Activated B cell treated with CpG ODN at 0.5 μM for 24 hours (primary cell): ENCODE data around the gene HPCA. TPM values are rescaled to one million over a fixed set of nuclear protein-coding genes. Genes with fewer than 3 reads are reported as not detected.

Experiments
- ATAC-seq: fragments of 200-7000 bp; cut with Tn5 transposase; one replicate; pipeline ENCODE4 v1.10.0; 2021; ENCODE audit warnings: low read depth, mild to moderate bottlenecking, moderate library complexity
- CTCF ChIA-PET: fragments of 350-600 bp; sonication (Branson Sonifier 250); formaldehyde crosslinking; loops from one replicate; lab custom pipeline; 2021; ENCODE audit warnings: antibody characterized with exemption; lab: Charles Lee
- POLR2A ChIA-PET: fragments of 350-600 bp; sonication (Branson Sonifier 250); formaldehyde crosslinking; loops from one replicate; lab custom pipeline; 2021; ENCODE audit warnings: antibody characterized with exemption; lab: Charles Lee
- DNase-seq: peaks from one replicate; pipeline ENCODE4 v3.0.0; 2022
- H3K27ac Mint-ChIP-seq: one replicate; pipeline ENCODE4 v1.8.0; 2020; ENCODE audit warnings: mixed read lengths
- H3K27me3 Mint-ChIP-seq: one replicate; pipeline ENCODE4 v1.8.0; 2021; ENCODE audit warnings: mixed read lengths
- H3K36me3 Mint-ChIP-seq: one replicate; pipeline ENCODE4 v1.8.0; 2021; ENCODE audit warnings: low read depth, mixed read lengths
- H3K4me1 Mint-ChIP-seq: one replicate; pipeline ENCODE4 v1.8.0; 2021; ENCODE audit warnings: mixed read lengths
- H3K4me3 Mint-ChIP-seq: one replicate; pipeline ENCODE4 v1.8.0; 2020; ENCODE audit warnings: mild to moderate bottlenecking, mixed read lengths
- H3K9me3 Mint-ChIP-seq: one replicate; pipeline ENCODE4 v1.8.0; 2020; ENCODE audit warnings: mixed read lengths
- CTCF ChIP-seq: fragments of 200-600 bp; IDR thresholded peaks from one replicate; pipeline ENCODE4 v1.8.0; 2022; ENCODE audit warnings: antibody characterized with exemption, mild to moderate bottlenecking
- intact Hi-C: fragments of 100-400 bp; cut with micrococcal nuclease; formaldehyde crosslinking; loops from one replicate; pipeline ENCODE4 v1.15.1; 2024
- total RNA-seq: library from RNA; stranded (reverse); gene quantifications from 2 replicates; pipeline ENCODE4 v1.2.3, GENCODE V29; 2022

The HPCA gene
- total RNA-seq, 1 donor from 2014 or later: not detected

GRCh38 chr1:32874860-32875752 lies 11.2 kb upstream of the HPCA start:
- peaks cover 41% of the 10 kb centered on the region for H3K27me3 Mint-ChIP-seq
- intact Hi-C loops: loop anchor here (5.0 kb wide), 2 partner anchors 78 to 103 kb away; no protein-coding TSS in a partner anchor
- no peaks in the 10 kb centered on the region for H3K9me3 Mint-ChIP-seq
- DNase-seq: no peak
- no peaks in the 10 kb centered on the region for H3K36me3 Mint-ChIP-seq
- CTCF ChIA-PET: interaction anchor here (0.8 to 0.9 kb wide), 3 partner anchors 10 to 212 kb away, joined by 3 read pairs; no protein-coding TSS in a partner anchor
- ATAC-seq: no peak
- TF ChIP-seq CTCF: no peak
- H3K27ac Mint-ChIP-seq: no peak overlapping the region
- peaks cover 30% of the 10 kb centered on the region for H3K4me1 Mint-ChIP-seq
- no peak overlapping the region for H3K4me3 Mint-ChIP-seq
- POLR2A ChIA-PET: no interaction called here

- peak; percentile 51 for DNase-seq
- H3K4me1 Mint-ChIP-seq: peaks cover 21% of the 10 kb centered on the region
- POLR2A ChIA-PET: interaction anchor here (0.6 to 0.7 kb wide), 2 partner anchors 102 to 204 kb away, joined by 3 read pairs; no protein-coding TSS in a partner anchor
- no peak overlapping the region for H3K4me3 Mint-ChIP-seq
- peak; percentile 57 for ATAC-seq
- no peak overlapping the region for H3K27ac Mint-ChIP-seq
- H3K9me3 Mint-ChIP-seq: no peaks in the 10 kb centered on the region
- TF ChIP-seq CTCF: no peak
- H3K36me3 Mint-ChIP-seq: no peaks in the 10 kb centered on the region
- CTCF ChIA-PET: interaction anchor here (1.1 to 2.0 kb wide), 2 partner anchors 170 to 210 kb away, joined by 3 to 7 read pairs; no protein-coding TSS in a partner anchor
- peaks cover 33% of the 10 kb centered on the region for H3K27me3 Mint-ChIP-seq
- intact Hi-C loops: loop anchor here (1.0 kb wide), 1 partner anchor 210 kb away; no protein-coding TSS in a partner anchor
Measured at GRCh38 chr1:32876341-32877210, 9.7 kb upstream of the HPCA start.

GRCh38 chr1:32877211-32878110 lies 8.8 kb upstream of the HPCA start:
- ChIA-PET CTCF (interaction anchor here (2.0 kb wide), 1 partner anchor 209 kb away, joined by 7 read pairs; no protein-coding TSS in a partner anchor), POLR2A (no interaction called here)
- H3K27me3 Mint-ChIP-seq: peaks cover 26% of the 10 kb centered on the region
- no peaks in the 10 kb centered on the region for H3K9me3 Mint-ChIP-seq
- DNase-seq: no peak
- ATAC-seq: no peak
- H3K4me1 Mint-ChIP-seq: peaks cover 12% of the 10 kb centered on the region
- H3K36me3 Mint-ChIP-seq: no peaks in the 10 kb centered on the region
- no peak overlapping the region for H3K27ac Mint-ChIP-seq
- intact Hi-C loops: no loop called here
- no peak for TF ChIP-seq CTCF
- H3K4me3 Mint-ChIP-seq: no peak overlapping the region

GRCh38 chr1:32878183-32878582 lies 8.1 kb upstream of the HPCA start:
- Mint-ChIP-seq H3K4me1 (peaks cover 8% of the 10 kb centered on the region), H3K27ac (no peak overlapping the region), H3K27me3 (peaks cover 23% of the 10 kb centered on the region), H3K4me3 (no peak overlapping the region), H3K36me3 (no peaks in the 10 kb centered on the region), H3K9me3 (no peaks in the 10 kb centered on the region)
- no peak for TF ChIP-seq CTCF
- POLR2A ChIA-PET: no interaction called here
- intact Hi-C loops: no loop called here
- no peak for ATAC-seq
- DNase-seq: no peak
- CTCF ChIA-PET: interaction anchor here (0.9 kb wide), 1 partner anchor 209 kb away, joined by 3 read pairs; no protein-coding TSS in a partner anchor
